Effector memory CD4-positive, alpha-beta T cell (primary cell): ENCODE data around the gene AFF2.

Source experiments
- DNase-seq, 3 donors: peaks; one replicate each; pipeline ENCODE4 v3.0.0-alpha.2; 2020
- H3K27ac ChIP-seq: 2 replicates; pipeline ENCODE4 v1.7.0; 2013; ENCODE audit warnings: mild to moderate bottlenecking, low read length, moderate library complexity; ENCODE audit not compliant: insufficient read depth, poor library complexity, severe bottlenecking
- H3K27me3 ChIP-seq: replicated peaks from 2 replicates; pipeline ENCODE4 v1.7.0; 2013; ENCODE audit warnings: mild to moderate bottlenecking, low read length; ENCODE audit not compliant: insufficient read depth, control insufficient read depth, poor library complexity, severe bottlenecking
- H3K36me3 ChIP-seq: 2 replicates; pipeline ENCODE4 v1.7.0; 2013; ENCODE audit warnings: mild to moderate bottlenecking, low read length, moderate library complexity; ENCODE audit not compliant: control insufficient read depth, insufficient read depth
- H3K4me1 ChIP-seq: 2 replicates; pipeline ENCODE4 v1.7.0; 2013; ENCODE audit warnings: low read length, mild to moderate bottlenecking; ENCODE audit not compliant: control insufficient read depth, insufficient read depth, poor library complexity, severe bottlenecking
- H3K4me3 ChIP-seq: 2 replicates; pipeline ENCODE4 v1.7.0; 2013; ENCODE audit warnings: low read length, low read depth, mild to moderate bottlenecking; ENCODE audit not compliant: insufficient read depth, poor library complexity, severe bottlenecking
- H3K9me3 ChIP-seq: 2 replicates; pipeline ENCODE4 v1.7.0; 2013; ENCODE audit warnings: mild to moderate bottlenecking, low read length, moderate library complexity; ENCODE audit not compliant: control insufficient read depth

Gene AFF2

GRCh38 chrX:148535639-148536038 is 35.2 kb downstream of the AFF2 start:
- no peaks in the 10 kb centered on the region for H3K36me3 ChIP-seq

GRCh38 chrX:148536961-148537360 is 36.5 kb downstream of the AFF2 start:
- no peaks in the 10 kb centered on the region for H3K27me3 ChIP-seq
- H3K4me1 ChIP-seq: no peaks in the 10 kb centered on the region
- H3K4me3 ChIP-seq: no peak overlapping the region
- no peaks in the 10 kb centered on the region for H3K9me3 ChIP-seq
- H3K36me3 ChIP-seq: no peaks in the 10 kb centered on the region
- DNase-seq: no peak
- H3K27ac ChIP-seq: no peak overlapping the region

More at GRCh38 chrX:148535639-148536038, 35.2 kb downstream of the AFF2 start:
- DNase-seq: no peak
- Histone ChIP-seq H3K9me3 (no peaks in the 10 kb centered on the region), H3K4me1 (no peaks in the 10 kb centered on the region), H3K27ac (no peak overlapping the region), H3K4me3 (no peak overlapping the region), H3K27me3 (no peaks in the 10 kb centered on the region)

GRCh38 chrX:148537556-148538182 is 37.3 kb downstream of the AFF2 start:
- Histone ChIP-seq H3K36me3 (no peaks in the 10 kb centered on the region), H3K4me1 (no peaks in the 10 kb centered on the region), H3K4me3 (no peak overlapping the region), H3K9me3 (no peaks in the 10 kb centered on the region), H3K27ac (no peak overlapping the region), H3K27me3 (no peaks in the 10 kb centered on the region)
- no peak for DNase-seq

- Histone ChIP-seq H3K9me3 (no peaks in the 10 kb centered on the region), H3K4me3 (no peak overlapping the region), H3K27me3 (no peaks in the 10 kb centered on the region), H3K4me1 (no peaks in the 10 kb centered on the region), H3K36me3 (no peaks in the 10 kb centered on the region), H3K27ac (no peak overlapping the region)
- DNase-seq: no peak
These were observed 38.2 kb downstream of the AFF2 start for GRCh38 chrX:148538582-148538981.

DNA sequence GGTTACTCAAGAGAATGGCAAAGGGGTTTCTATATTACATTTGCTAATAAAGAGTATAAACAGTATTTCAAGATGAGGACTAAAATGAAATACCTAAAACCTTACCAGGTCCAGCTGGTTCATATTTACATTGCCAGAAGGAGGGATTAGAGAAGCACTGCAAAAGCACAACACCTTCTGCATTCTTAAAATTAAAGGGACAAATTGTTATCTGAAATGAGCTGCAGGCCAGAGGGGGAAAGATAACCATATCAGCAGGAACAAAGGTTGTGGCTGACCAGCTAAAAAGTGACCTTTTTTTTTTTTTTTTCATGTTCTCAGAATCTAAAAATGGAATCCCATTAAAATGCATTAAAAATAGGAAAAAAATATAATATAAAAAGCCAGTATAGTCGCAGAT is 39.7 kb downstream of the AFF2 start:
- no peak for DNase-seq
- Histone ChIP-seq H3K4me3 (no peak overlapping the region), H3K27ac (no peak overlapping the region), H3K27me3 (no peaks in the 10 kb centered on the region), H3K36me3 (no peaks in the 10 kb centered on the region), H3K4me1 (no peaks in the 10 kb centered on the region), H3K9me3 (no peaks in the 10 kb centered on the region)

DNA sequence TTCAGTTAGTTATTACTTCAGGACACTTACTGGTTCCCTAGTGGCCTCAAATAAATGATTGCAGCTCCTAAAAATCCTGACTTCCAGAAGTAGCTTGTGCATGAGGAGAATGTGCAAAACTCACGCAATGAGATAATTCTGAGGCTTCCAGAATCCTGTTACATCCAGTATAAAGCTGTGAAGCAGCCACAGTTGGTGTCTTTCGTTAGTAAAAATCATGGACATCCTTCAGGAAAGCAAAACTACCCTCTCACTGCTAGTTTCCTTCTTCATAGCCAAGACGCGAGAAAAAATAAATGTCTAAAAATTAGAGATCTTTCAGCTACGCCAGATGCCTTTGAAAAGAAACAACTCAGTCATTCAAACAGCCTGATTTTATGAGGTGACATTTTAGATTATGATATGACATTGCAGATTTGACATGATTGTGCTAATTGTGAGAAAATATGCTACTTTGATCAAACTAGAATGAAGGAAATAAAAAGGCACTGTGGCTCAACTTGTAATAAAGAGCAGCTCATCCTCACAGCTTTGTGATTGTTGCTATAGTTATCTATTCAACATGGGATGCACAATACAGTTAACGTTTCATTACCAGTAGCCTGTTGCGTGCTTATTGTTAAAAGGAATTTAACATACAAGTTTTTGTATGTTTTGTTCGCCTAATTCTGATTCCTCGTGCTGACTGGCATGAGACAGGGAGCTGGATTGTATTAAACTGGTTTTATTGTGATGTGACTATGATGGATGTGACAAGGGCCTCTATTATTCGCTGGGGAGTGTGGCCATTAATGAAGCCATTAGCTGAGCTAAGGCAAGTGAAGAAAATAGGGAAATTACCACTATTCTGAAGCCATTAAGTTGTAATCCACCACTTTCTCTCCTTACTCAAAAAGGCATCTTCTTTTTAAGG is 40.5 kb downstream of the AFF2 start:
- Histone ChIP-seq H3K27me3 (no peaks in the 10 kb centered on the region), H3K4me1 (no peaks in the 10 kb centered on the region), H3K4me3 (no peak overlapping the region), H3K9me3 (no peaks in the 10 kb centered on the region), H3K36me3 (no peaks in the 10 kb centered on the region), H3K27ac (no peak overlapping the region)
- DNase-seq: no peak

GRCh38 chrX:148541584-148541940 is 41.1 kb downstream of the AFF2 start:
- DNase-seq: no peak
- H3K9me3 ChIP-seq: no peaks in the 10 kb centered on the region
- H3K27me3 ChIP-seq: no peaks in the 10 kb centered on the region
- H3K4me1 ChIP-seq: no peaks in the 10 kb centered on the region
- no peaks in the 10 kb centered on the region for H3K36me3 ChIP-seq
- no peak overlapping the region for H3K27ac ChIP-seq
- no peak overlapping the region for H3K4me3 ChIP-seq

DNA sequence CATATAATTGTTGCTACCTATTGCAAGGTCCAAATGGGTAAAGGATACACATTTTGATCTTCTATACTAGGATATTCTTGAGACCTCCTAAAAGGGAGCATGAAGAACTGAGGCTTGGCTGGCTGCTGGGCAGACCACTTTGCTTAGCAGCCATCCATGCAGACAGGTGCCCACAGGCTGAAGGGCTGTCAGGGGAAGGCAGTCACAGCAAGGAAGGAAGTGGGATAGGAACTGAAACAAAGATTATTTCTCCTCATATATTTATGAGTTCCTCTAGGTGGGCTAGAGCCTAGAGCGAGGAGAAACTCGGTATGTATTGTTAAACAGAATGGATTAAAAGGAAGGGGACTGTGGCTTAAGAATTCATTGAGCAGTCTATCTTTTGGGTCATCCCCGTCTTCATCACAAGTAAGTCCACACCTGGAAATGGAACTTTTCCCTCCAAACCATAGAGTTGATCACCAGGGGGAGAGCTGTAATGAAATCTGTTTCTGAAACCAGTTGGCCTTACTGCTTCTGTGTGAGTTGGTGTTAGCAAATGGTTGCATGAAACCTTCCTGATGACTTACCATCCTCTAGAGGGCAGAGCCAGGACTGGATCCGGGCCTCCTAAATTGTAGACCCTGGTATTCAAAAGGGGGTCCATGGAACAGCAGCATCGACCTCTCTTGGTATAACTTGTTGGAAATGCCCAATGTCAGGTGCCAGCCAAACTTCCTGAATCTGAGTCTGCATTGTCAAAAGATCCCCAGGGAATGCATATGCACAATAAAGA is 42.3 kb downstream of the AFF2 start:
- no peaks in the 10 kb centered on the region for H3K27me3 ChIP-seq
- H3K4me1 ChIP-seq: no peaks in the 10 kb centered on the region
- H3K9me3 ChIP-seq: no peaks in the 10 kb centered on the region
- no peak overlapping the region for H3K4me3 ChIP-seq
- H3K36me3 ChIP-seq: no peaks in the 10 kb centered on the region
- H3K27ac ChIP-seq: no peak overlapping the region
- DNase-seq: no peak

- DNase-seq: no peak
- Histone ChIP-seq H3K27me3 (no peaks in the 10 kb centered on the region), H3K9me3 (no peaks in the 10 kb centered on the region), H3K4me3 (no peak overlapping the region), H3K36me3 (no peaks in the 10 kb centered on the region), H3K27ac (no peak overlapping the region), H3K4me1 (no peaks in the 10 kb centered on the region)
These were observed 52.4 kb downstream of the AFF2 start for GRCh38 chrX:148552775-148553174.

- no peaks in the 10 kb centered on the region for H3K9me3 ChIP-seq
- H3K4me1 ChIP-seq: no peaks in the 10 kb centered on the region
- no peak overlapping the region for H3K27ac ChIP-seq
- H3K36me3 ChIP-seq: no peaks in the 10 kb centered on the region
- no peak overlapping the region for H3K4me3 ChIP-seq
- no peak for DNase-seq
- no peaks in the 10 kb centered on the region for H3K27me3 ChIP-seq
These were observed 54.7 kb downstream of the AFF2 start for GRCh38 chrX:148555101-148555500.
